Ovary (tissue), 9 donors: ENCODE results near the gene DACH1. TPM values are rescaled to one million over a fixed set of nuclear protein-coding genes. Genes with fewer than 3 reads are reported as not detected.

ENCODE experiments used
- DNase-seq, 5 donors: peaks; one replicate each; pipeline ENCODE4 v3.0.0-alpha.2; 2019 to 2020
- H3K27ac ChIP-seq, 2 donors: fragments of 200-600 bp; one replicate each; pipeline versions ENCODE4 v1.5.1 to v1.8.0; 2019 to 2022
- H3K27me3 ChIP-seq: fragments of 200-600 bp; one replicate; pipeline ENCODE4 v1.8.0; 2022
- H3K36me3 ChIP-seq: fragments of 200-600 bp; sonication (generic); one replicate; pipeline ENCODE4 v1.5.1; 2019
- H3K4me1 ChIP-seq: one replicate; pipeline ENCODE4 v1.8.1; 2013; ENCODE audit warnings: mild to moderate bottlenecking, moderate library complexity; ENCODE audit not compliant: insufficient read depth
- H3K4me3 ChIP-seq: fragments of 200-600 bp; sonication (generic); one replicate; pipeline ENCODE4 v1.5.1; 2017
- H3K9me3 ChIP-seq, 2 donors: fragments of 200-600 bp in 1 of 2; sonication (generic) in 1 of 2; one replicate each; pipeline versions ENCODE4 v1.5.1 to v1.8.1; 2013 to 2019; ENCODE audit warnings: mild to moderate bottlenecking in 1 of 2, moderate library complexity in 1 of 2
- CTCF ChIP-seq, 3 donors: fragments of 450-650 bp in 2 of 3; fragments of 200-600 bp in 1 of 3; IDR thresholded peaks; one replicate each; pipeline versions ENCODE4 v1.5.1 to v1.8.0; 2016 to 2022; ENCODE audit warnings: antibody characterized with exemption in 3 of 3, mild to moderate bottlenecking in 1 of 3
- EP300 ChIP-seq: sonication (generic); formaldehyde crosslinking; IDR thresholded peaks from one replicate; pipeline ENCODE4 v1.6.1; 2017; ENCODE audit warnings: antibody characterized with exemption
- POLR2A ChIP-seq: fragments of 450-650 bp; IDR thresholded peaks from one replicate; pipeline ENCODE4 v1.6.1; 2017; ENCODE audit warnings: antibody characterized with exemption, mild to moderate bottlenecking, moderate library complexity
- WGBS, 3 donors: extraction: QIAGEN DNeasy Blood & Tissue Kit in 1 of 3; methylation state at CpG; one replicate each; pipeline versions ENCODE4 v1.1.5 to v1.1.7; 2013 to 2017; 5-methylcytosine and 5-hydroxymethylcytosine counted together
- intact Hi-C, 4 donors: fragments of 100-400 bp; cut with DNase I; formaldehyde crosslinking; loops; one replicate each; pipeline versions ENCODE4 v1.11.0 to v1.15.1; 2022 to 2023
- polyA plus RNA-seq, 2 donors: library from polyadenylated mRNA; stranded (reverse); fragments of 200-250 nt in 1 of 2; fragments of 350-450 nt in 1 of 2; fragmentation: Illumina TruSeq in 1 of 2; extraction: RNeasy Lipid Tissue Mini Kit (QIAGEN cat#74804) in 1 of 2; gene quantifications; one replicate each; pipeline ENCODE4 v1.2.3, GENCODE V29; 2013 to 2014
- total RNA-seq, 7 donors: library from RNA; depleted of rRNA in 2 of 7; stranded (reverse); fragments of >200 nt in 2 of 7; fragmentation: NEBNext Ultra II Directional in 3 of 7; extraction: Animal tissue kit (Norgen Biotek cat#: 25700) in 3 of 7; gene quantifications; one replicate each; pipeline versions ENCODE4 v1.1.0 to v1.2.4, GENCODE V29; 2016 to 2023
- donor health status: DM: no; HTN: no; CAD: no; lungs with moderate emphysema.
- donor health status: DM: no; HTN: no; CAD: no.
- donor health status: Bipolar disorder and iron deficiency.
- donor health status: DM: yes; HTN: yes; CAD: no.
- donor health status: DM: no; HTN: no; CAD: no.
- donor health status: DM: yes; HTN: yes; CAD: no.

Gene DACH1
- total and polyA plus RNA-seq, 9 donors: 0.91 to 3.2 (median 1.7) TPM

GRCh38 chr13:71714802-71715375, 152.1 kb downstream of the DACH1 start:
- no peak for TF ChIP-seq CTCF (IDR thresholded peaks at IDR 0.05)
- TF ChIP-seq EP300: no peak
- no peak for TF ChIP-seq POLR2A
- no peaks in the 10 kb centered on the region for H3K9me3 ChIP-seq
- H3K4me3 ChIP-seq: no peak overlapping the region
- H3K27ac ChIP-seq: no peak overlapping the region
- H3K4me1 ChIP-seq: no peaks in the 10 kb centered on the region
- intact Hi-C loops: no loop called here
- no peaks in the 10 kb centered on the region for H3K27me3 ChIP-seq
- WGBS, 3 donors: 63 to 75% (median 71%) methylated on average over 2 of the region's 2 CpGs
- no peaks in the 10 kb centered on the region for H3K36me3 ChIP-seq
- no peak for DNase-seq

GRCh38 chr13:71712988-71713653, 153.9 kb downstream of the DACH1 start:
- DNase-seq: no peak
- 48 to 53% (median 50%) methylated on average over 3 of the region's 3 CpGs for WGBS, 3 donors
- H3K4me1 ChIP-seq: no peaks in the 10 kb centered on the region
- H3K9me3 ChIP-seq: no peaks in the 10 kb centered on the region
- no peaks in the 10 kb centered on the region for H3K27me3 ChIP-seq
- intact Hi-C loops: no loop called here
- H3K36me3 ChIP-seq: no peaks in the 10 kb centered on the region
- no peak overlapping the region for H3K27ac ChIP-seq
- H3K4me3 ChIP-seq: no peak overlapping the region
- TF ChIP-seq POLR2A (no peak), EP300 (no peak), CTCF (IDR thresholded peaks at IDR 0.05) (no peak)

GRCh38 chr13:71704656-71705055, 162.3 kb downstream of the DACH1 start:
- H3K4me1 ChIP-seq: no peaks in the 10 kb centered on the region
- intact Hi-C loops: no loop called here
- no peaks in the 10 kb centered on the region for H3K27me3 ChIP-seq
- 82 to 86% (median 86%) methylated on average over 4 of the region's 4 CpGs for WGBS, 3 donors
- H3K4me3 ChIP-seq: no peak overlapping the region
- no peak overlapping the region for H3K27ac ChIP-seq
- DNase-seq: no peak
- no peaks in the 10 kb centered on the region for H3K36me3 ChIP-seq
- H3K9me3 ChIP-seq: no peaks in the 10 kb centered on the region
- TF ChIP-seq EP300 (no peak), POLR2A (no peak), CTCF (IDR thresholded peaks at IDR 0.05) (no peak)

- Histone ChIP-seq H3K4me3 (no peak overlapping the region), H3K36me3 (no peaks in the 10 kb centered on the region), H3K27me3 (no peaks in the 10 kb centered on the region), H3K9me3 (no peaks in the 10 kb centered on the region), H3K4me1 (no peaks in the 10 kb centered on the region), H3K27ac (no peak overlapping the region)
- WGBS, 3 donors: 90 to 92% (median 90%) methylated on average over 2 of the region's 2 CpGs
- TF ChIP-seq POLR2A: no peak
- TF ChIP-seq EP300: no peak
- no peak for TF ChIP-seq CTCF (IDR thresholded peaks at IDR 0.05)
- intact Hi-C loops: no loop called here
- DNase-seq: no peak
Measured at GRCh38 chr13:71703138-71703537, 163.9 kb downstream of the DACH1 start.
